ENCODE data around the gene C16orf90.
"Not testable (repeated sequence)": the region's sequence is repeated elsewhere in the genome, so short reads cannot be mapped to it uniquely, and the experiment has no call there.

The C16orf90 gene

GRCh38 chr16:3484318-3485096 lies 10.8 kb downstream of the C16orf90 start:
- DNase-seq (ENCODE audit: low read depth, low spot score) = no peak

- no peak for DNase-seq (ENCODE audit: low read depth, low spot score)
These were observed 12.5 kb downstream of the C16orf90 start for GRCh38 chr16:3482659-3483241.

- DNase-seq (ENCODE audit: low read depth, low spot score) = no peak
These were observed 13.3 kb downstream of the C16orf90 start for GRCh38 chr16:3481696-3482658.

- no peak for DNase-seq (ENCODE audit: low read depth, low spot score)
These were observed 14.2 kb downstream of the C16orf90 start for GRCh38 chr16:3480901-3481695.

GRCh38 chr16:3479654-3480216 lies 15.6 kb downstream of the C16orf90 start:
- no peak for DNase-seq (ENCODE audit: low read depth, low spot score)

GRCh38 chr16:3478242-3478925 lies 16.9 kb downstream of the C16orf90 start:
- no peak for DNase-seq (ENCODE audit: low read depth, low spot score)

GRCh38 chr16:3476409-3476808 lies 18.9 kb downstream of the C16orf90 start:
- no peak for DNase-seq (ENCODE audit: low read depth, low spot score)

GRCh38 chr16:3475604-3476375 lies 19.5 kb downstream of the C16orf90 start:
- no peak for DNase-seq (ENCODE audit: low read depth, low spot score)

- DNase-seq (ENCODE audit: low read depth, low spot score) = not testable (repeated sequence)
These were observed 20.4 kb downstream of the C16orf90 start for GRCh38 chr16:3474870-3475269.

GRCh38 chr16:3474136-3474779 lies 21.0 kb downstream of the C16orf90 start:
- DNase-seq (ENCODE audit: low read depth, low spot score) = no peak

GRCh38 chr16:3473596-3473943 lies 21.7 kb downstream of the C16orf90 start:
- DNase-seq (ENCODE audit: low read depth, low spot score) = not testable (repeated sequence)

GRCh38 chr16:3472878-3473595 lies 22.3 kb downstream of the C16orf90 start:
- peak; percentile 64 for DNase-seq (ENCODE audit: low read depth, low spot score)

- no peak for DNase-seq (ENCODE audit: low read depth, low spot score)
These were observed 23.6 kb downstream of the C16orf90 start for GRCh38 chr16:3471518-3472176.

GRCh38 chr16:3470723-3471122 lies 24.6 kb downstream of the C16orf90 start:
- DNase-seq (ENCODE audit: low read depth, low spot score) = no peak

GRCh38 chr16:3469736-3470135 lies 25.6 kb downstream of the C16orf90 start:
- DNase-seq (ENCODE audit: low read depth, low spot score) = no peak

GRCh38 chr16:3468501-3468900 lies 26.8 kb downstream of the C16orf90 start:
- DNase-seq (ENCODE audit: low read depth, low spot score) = no peak

- no peak for DNase-seq (ENCODE audit: low read depth, low spot score)
These were observed 27.4 kb downstream of the C16orf90 start for GRCh38 chr16:3467921-3468320.

- DNase-seq (ENCODE audit: low read depth, low spot score) = no peak
These were observed 28.1 kb downstream of the C16orf90 start for GRCh38 chr16:3467182-3467581.

Measured in astrocyte of the hippocampus (primary cell).